IMR-90 (cell line): Measurements from ENCODE around the gene TSPAN31.

Experiments
- BHLHE40 ChIP-seq: fragments of 150-350 bp; IDR thresholded peaks from 2 replicates; pipeline ENCODE4 v1.6.1; 2016; ENCODE audit warnings: mild to moderate bottlenecking, low read depth, low read length
- CEBPB ChIP-seq: IDR thresholded peaks from 2 replicates; pipeline ENCODE4 v1.6.1; 2012; ENCODE audit warnings: low read depth, low read length, improper control_type of control experiment
- FOS ChIP-seq: fragments of 150-350 bp; IDR thresholded peaks from 2 replicates; pipeline ENCODE4 v1.6.1; 2016; ENCODE audit warnings: low read depth, low read length
- MAZ ChIP-seq: IDR thresholded peaks from 2 replicates; pipeline ENCODE4 v1.6.1; 2012; ENCODE audit warnings: low read depth, mild to moderate bottlenecking, low read length, improper control_type of control experiment, moderate library complexity, borderline replicate concordance
- MXI1 ChIP-seq: IDR thresholded peaks from 2 replicates; pipeline ENCODE4 v1.6.1; 2012; ENCODE audit warnings: low read depth, mild to moderate bottlenecking, low read length, moderate library complexity, borderline replicate concordance
- NFE2L2 ChIP-seq: fragments of 150-350 bp; IDR thresholded peaks from 2 replicates; pipeline ENCODE4 v1.6.1; 2016; ENCODE audit warnings: low read depth, mild to moderate bottlenecking, low read length
- POLR2A ChIP-seq: IDR thresholded peaks from 2 replicates; pipeline ENCODE4 v1.6.1; 2012; ENCODE audit warnings: mild to moderate bottlenecking, low read depth, low read length
- RCOR1 ChIP-seq: IDR thresholded peaks from 2 replicates; pipeline ENCODE4 v1.6.1; 2012; ENCODE audit warnings: mild to moderate bottlenecking, low read length, improper control_type of control experiment; ENCODE audit not compliant: insufficient replicate concordance
- RFX5 ChIP-seq: IDR thresholded peaks from 2 replicates; pipeline ENCODE4 v1.8.0; 2012; ENCODE audit warnings: low read depth, mild to moderate bottlenecking, low read length, moderate library complexity
- TF ChIP-seq, protein P1 (sequence below): conservative IDR thresholded peaks from 2 replicates; pipeline ENCODE4 v1.5.1; 2012; ENCODE audit warnings: mild to moderate bottlenecking, low read depth, low read length, improper control_type of control experiment

DNA sequence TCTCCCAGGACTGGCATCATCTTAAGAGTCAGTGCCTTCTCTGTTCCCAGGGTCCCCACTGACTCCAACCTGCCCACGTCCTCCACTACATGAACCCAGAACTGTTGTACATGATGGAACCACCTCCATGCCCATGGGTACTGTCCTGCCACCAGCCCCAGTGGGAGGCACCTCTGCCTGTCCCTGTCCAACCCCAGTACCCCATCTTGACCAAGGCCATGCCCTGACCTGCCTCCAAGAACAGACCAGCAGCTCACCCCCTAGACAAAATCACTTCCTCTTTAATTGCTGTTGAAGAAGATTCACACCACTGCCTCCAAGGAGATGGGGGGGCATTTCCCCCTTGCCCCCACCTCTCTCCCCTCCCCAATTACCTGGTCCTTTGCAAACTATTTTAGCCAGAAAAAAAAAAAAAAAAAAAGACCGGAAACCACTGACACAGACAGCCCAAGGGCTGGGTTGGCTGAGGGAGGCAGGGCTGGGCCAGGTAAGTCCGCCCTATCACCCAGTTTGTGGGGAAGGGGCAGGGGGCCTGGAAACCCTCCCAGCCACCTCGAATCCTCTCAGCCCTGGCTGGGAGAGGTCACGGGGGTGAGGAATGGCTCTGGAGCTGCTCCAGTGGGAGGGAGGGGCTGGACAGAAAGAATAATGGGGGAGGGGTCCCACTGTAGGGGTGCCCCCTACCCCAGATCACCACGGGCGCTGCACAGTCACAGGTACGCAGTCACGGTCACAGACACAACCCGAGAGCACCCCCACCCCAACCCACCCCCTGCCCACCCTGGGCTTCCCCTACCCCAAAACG is 19.7 kb upstream of the TSPAN31 start:
- TF ChIP-seq NFE2L2, result no peak
- TF ChIP-seq, protein P1, sequence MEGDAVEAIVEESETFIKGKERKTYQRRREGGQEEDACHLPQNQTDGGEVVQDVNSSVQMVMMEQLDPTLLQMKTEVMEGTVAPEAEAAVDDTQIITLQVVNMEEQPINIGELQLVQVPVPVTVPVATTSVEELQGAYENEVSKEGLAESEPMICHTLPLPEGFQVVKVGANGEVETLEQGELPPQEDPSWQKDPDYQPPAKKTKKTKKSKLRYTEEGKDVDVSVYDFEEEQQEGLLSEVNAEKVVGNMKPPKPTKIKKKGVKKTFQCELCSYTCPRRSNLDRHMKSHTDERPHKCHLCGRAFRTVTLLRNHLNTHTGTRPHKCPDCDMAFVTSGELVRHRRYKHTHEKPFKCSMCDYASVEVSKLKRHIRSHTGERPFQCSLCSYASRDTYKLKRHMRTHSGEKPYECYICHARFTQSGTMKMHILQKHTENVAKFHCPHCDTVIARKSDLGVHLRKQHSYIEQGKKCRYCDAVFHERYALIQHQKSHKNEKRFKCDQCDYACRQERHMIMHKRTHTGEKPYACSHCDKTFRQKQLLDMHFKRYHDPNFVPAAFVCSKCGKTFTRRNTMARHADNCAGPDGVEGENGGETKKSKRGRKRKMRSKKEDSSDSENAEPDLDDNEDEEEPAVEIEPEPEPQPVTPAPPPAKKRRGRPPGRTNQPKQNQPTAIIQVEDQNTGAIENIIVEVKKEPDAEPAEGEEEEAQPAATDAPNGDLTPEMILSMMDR, result no peak
- TF ChIP-seq FOS, result no peak
- TF ChIP-seq RFX5, result no peak
- TF ChIP-seq MAZ, result no peak
- TF ChIP-seq POLR2A, result no peak
- TF ChIP-seq RCOR1, result no peak
- no peak for TF ChIP-seq MXI1
- no peak for TF ChIP-seq CEBPB
- no peak for TF ChIP-seq BHLHE40
